Ishikawa (cell line): ENCODE results near the gene POU3F3.

Experiments used
- CREB1 ChIP-seq: IDR thresholded peaks from 2 replicates; pipeline ENCODE4 v1.6.1; 2012; ENCODE audit warnings: low read depth
- RAD21 ChIP-seq: IDR thresholded peaks from 2 replicates; pipeline ENCODE4 v1.6.1; 2012; ENCODE audit warnings: low read depth
- TEAD4 ChIP-seq: IDR thresholded peaks from 2 replicates; pipeline ENCODE4 v1.6.1; 2012

GRCh38 chr2:104868505-104868866 lies 14.6 kb downstream of the POU3F3 start:
- TF ChIP-seq TEAD4 (no peak), CREB1 (no peak), RAD21 (no peak)
